ENCODE measurements around the gene MAP4K4.

DNA sequence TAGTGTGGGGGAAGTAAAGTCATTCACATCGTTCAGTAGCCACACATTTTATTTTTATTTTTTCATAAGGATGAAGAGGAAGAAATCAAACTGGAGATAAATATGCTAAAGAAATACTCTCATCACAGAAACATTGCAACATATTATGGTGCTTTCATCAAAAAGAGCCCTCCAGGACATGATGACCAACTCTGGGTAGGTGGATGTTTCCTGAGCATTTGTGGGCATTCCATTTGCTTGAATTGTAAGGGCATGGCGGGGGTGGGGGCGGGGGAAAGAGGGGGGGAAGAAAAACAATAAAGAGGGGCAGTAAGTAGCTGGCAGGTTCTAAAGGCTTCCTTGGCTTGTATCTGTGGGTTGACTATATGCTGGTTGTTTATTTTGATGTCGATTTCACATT, 126.4 kb downstream of the MAP4K4 start:
- TF ChIP-seq, protein P1, sequence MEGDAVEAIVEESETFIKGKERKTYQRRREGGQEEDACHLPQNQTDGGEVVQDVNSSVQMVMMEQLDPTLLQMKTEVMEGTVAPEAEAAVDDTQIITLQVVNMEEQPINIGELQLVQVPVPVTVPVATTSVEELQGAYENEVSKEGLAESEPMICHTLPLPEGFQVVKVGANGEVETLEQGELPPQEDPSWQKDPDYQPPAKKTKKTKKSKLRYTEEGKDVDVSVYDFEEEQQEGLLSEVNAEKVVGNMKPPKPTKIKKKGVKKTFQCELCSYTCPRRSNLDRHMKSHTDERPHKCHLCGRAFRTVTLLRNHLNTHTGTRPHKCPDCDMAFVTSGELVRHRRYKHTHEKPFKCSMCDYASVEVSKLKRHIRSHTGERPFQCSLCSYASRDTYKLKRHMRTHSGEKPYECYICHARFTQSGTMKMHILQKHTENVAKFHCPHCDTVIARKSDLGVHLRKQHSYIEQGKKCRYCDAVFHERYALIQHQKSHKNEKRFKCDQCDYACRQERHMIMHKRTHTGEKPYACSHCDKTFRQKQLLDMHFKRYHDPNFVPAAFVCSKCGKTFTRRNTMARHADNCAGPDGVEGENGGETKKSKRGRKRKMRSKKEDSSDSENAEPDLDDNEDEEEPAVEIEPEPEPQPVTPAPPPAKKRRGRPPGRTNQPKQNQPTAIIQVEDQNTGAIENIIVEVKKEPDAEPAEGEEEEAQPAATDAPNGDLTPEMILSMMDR (conservative IDR thresholded peaks at IDR 0.05; ENCODE audit: low read length) = no peak
- no peak for TF ChIP-seq EZH2phosphoT487 (IDR thresholded peaks at IDR 0.05; ENCODE audit: borderline replicate concordance)
